BE2C (cell line): Measurements from ENCODE around the gene SUCO.

Source experiments
- DNase-seq: peaks from one replicate; pipeline ENCODE4 v3.0.0-alpha.2; 2020
- H3K27me3 ChIP-seq: fragments of 250-450 bp; sonication (Bioruptor Pico); 2 replicates; pipeline ENCODE4 v1.5.1; 2020; ENCODE audit warnings: mild to moderate bottlenecking
- H3K36me3 ChIP-seq: fragments of 250-450 bp; sonication (Bioruptor Pico); 2 replicates; pipeline ENCODE4 v1.5.1; 2020; ENCODE audit warnings: mild to moderate bottlenecking
- H3K4me1 ChIP-seq: fragments of 250-450 bp; sonication (Bioruptor Pico); 2 replicates; pipeline ENCODE4 v1.5.1; 2020
- H3K4me3 ChIP-seq: 2 replicates; pipeline ENCODE4 v1.5.1; 2011; ENCODE audit warnings: low read depth, low read length
- H3K9me3 ChIP-seq: fragments of 250-450 bp; sonication (Bioruptor Pico); 2 replicates; pipeline ENCODE4 v1.5.1; 2020
- TF ChIP-seq, protein P1 (sequence below): IDR thresholded peaks from 2 replicates; pipeline ENCODE4 v1.5.1; 2012; ENCODE audit warnings: mild to moderate bottlenecking, low read depth, low read length

Gene SUCO

GRCh38 chr1:172642970-172643369 lies 110.0 kb downstream of the SUCO start:
- no peaks in the 10 kb centered on the region for H3K9me3 ChIP-seq
- DNase-seq = no peak
- H3K4me1 ChIP-seq = peaks cover 5% of the 10 kb centered on the region; the same call in 1 of the 2 replicates
- H3K27me3 ChIP-seq = no peaks in the 10 kb centered on the region
- TF ChIP-seq, protein P1, sequence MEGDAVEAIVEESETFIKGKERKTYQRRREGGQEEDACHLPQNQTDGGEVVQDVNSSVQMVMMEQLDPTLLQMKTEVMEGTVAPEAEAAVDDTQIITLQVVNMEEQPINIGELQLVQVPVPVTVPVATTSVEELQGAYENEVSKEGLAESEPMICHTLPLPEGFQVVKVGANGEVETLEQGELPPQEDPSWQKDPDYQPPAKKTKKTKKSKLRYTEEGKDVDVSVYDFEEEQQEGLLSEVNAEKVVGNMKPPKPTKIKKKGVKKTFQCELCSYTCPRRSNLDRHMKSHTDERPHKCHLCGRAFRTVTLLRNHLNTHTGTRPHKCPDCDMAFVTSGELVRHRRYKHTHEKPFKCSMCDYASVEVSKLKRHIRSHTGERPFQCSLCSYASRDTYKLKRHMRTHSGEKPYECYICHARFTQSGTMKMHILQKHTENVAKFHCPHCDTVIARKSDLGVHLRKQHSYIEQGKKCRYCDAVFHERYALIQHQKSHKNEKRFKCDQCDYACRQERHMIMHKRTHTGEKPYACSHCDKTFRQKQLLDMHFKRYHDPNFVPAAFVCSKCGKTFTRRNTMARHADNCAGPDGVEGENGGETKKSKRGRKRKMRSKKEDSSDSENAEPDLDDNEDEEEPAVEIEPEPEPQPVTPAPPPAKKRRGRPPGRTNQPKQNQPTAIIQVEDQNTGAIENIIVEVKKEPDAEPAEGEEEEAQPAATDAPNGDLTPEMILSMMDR = no peak
- H3K36me3 ChIP-seq = no peaks in the 10 kb centered on the region
- no peak overlapping the region for H3K4me3 ChIP-seq

GRCh38 chr1:172646653-172647052 lies 113.7 kb downstream of the SUCO start:
- TF ChIP-seq, protein P1 = no peak

GRCh38 chr1:172647110-172647564 lies 114.2 kb downstream of the SUCO start:
- TF ChIP-seq, protein P1 = no peak
- no peaks in the 10 kb centered on the region for H3K36me3 ChIP-seq
- H3K4me1 ChIP-seq = no peaks in the 10 kb centered on the region
- no peaks in the 10 kb centered on the region for H3K27me3 ChIP-seq
- DNase-seq = no peak
- H3K4me3 ChIP-seq = no peak overlapping the region
- H3K9me3 ChIP-seq = no peaks in the 10 kb centered on the region

More at GRCh38 chr1:172646653-172647052, 113.7 kb downstream of the SUCO start:
- no peak for DNase-seq
- H3K9me3 ChIP-seq = no peaks in the 10 kb centered on the region
- H3K36me3 ChIP-seq = no peaks in the 10 kb centered on the region
- no peaks in the 10 kb centered on the region for H3K4me1 ChIP-seq
- no peaks in the 10 kb centered on the region for H3K27me3 ChIP-seq
- no peak overlapping the region for H3K4me3 ChIP-seq

GRCh38 chr1:172647987-172648386 lies 115.0 kb downstream of the SUCO start:
- Histone ChIP-seq H3K4me3 (no peak overlapping the region), H3K4me1 (no peaks in the 10 kb centered on the region), H3K27me3 (no peaks in the 10 kb centered on the region), H3K9me3 (no peaks in the 10 kb centered on the region), H3K36me3 (no peaks in the 10 kb centered on the region)
- DNase-seq = no peak
- TF ChIP-seq, protein P1 = no peak

- no peak overlapping the region for H3K4me3 ChIP-seq
- H3K4me1 ChIP-seq = no peaks in the 10 kb centered on the region
- TF ChIP-seq, protein P1 = no peak
- H3K27me3 ChIP-seq = no peaks in the 10 kb centered on the region
- no peaks in the 10 kb centered on the region for H3K9me3 ChIP-seq
- no peaks in the 10 kb centered on the region for H3K36me3 ChIP-seq
- no peak for DNase-seq
Observed at GRCh38 chr1:172650474-172651193, 117.7 kb downstream of the SUCO start.

DNA sequence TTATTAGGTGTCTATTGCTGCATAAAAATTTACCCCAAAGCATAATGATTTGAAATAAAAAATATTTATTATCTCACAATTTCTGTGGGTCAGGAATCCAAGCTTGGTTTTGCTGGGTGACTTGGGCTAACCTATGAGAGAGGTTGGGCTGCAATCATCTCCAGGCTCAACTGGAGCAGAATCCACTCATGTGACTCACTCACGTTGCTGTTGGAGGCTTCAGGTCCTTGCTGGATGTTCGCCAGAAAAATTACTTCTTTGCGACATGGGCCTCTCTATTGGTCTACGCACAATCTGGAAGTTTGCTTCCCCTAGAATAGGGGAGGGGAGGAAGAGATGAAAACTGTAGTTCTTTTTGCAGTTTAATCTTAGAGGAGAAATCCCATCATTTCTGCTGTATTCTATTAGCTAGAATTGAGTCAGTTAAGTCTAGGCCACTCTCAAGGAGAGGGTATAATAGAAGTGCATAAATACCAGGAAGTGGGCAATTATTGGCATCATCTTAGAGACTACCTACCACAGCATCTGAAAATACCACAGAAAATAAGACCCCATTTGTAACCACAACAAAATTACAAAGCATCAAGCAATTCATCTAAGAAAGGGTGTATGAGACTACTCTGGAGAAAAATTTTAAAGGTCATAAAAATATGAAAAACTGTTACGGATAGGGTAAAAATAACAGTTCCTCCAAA lies 120.2 kb downstream of the SUCO start:
- TF ChIP-seq, protein P1 = no peak
- Histone ChIP-seq H3K36me3 (no peaks in the 10 kb centered on the region), H3K4me3 (no peak overlapping the region), H3K9me3 (no peaks in the 10 kb centered on the region), H3K27me3 (no peaks in the 10 kb centered on the region), H3K4me1 (no peaks in the 10 kb centered on the region)
- DNase-seq = no peak
